Muscle of leg (tissue), 11 donors: ENCODE measurements around the gene SPDYE16. TPM values are rescaled to one million over a fixed set of nuclear protein-coding genes. Genes with fewer than 3 reads are reported as not detected.
"Not testable (repeated sequence)": the region's sequence is repeated elsewhere in the genome, so short reads cannot be mapped to it uniquely, and the experiment has no call there.

ENCODE experiments used
- DNase-seq: peaks from one replicate; pipeline ENCODE4 v3.0.0; 2013
- H3K27ac ChIP-seq: one replicate; pipeline ENCODE4 v1.5.1; 2013; ENCODE audit warnings: mild to moderate bottlenecking, low read length, control low read depth
- H3K27me3 ChIP-seq: one replicate; pipeline ENCODE4 v1.6.1; 2013; ENCODE audit warnings: low read length; ENCODE audit not compliant: control insufficient read depth, insufficient read depth
- H3K36me3 ChIP-seq: one replicate; pipeline ENCODE4 v1.6.1; 2013; ENCODE audit warnings: low read length; ENCODE audit not compliant: control insufficient read depth, insufficient read depth
- H3K4me1 ChIP-seq: one replicate; pipeline ENCODE4 v1.6.1; 2013; ENCODE audit warnings: low read length; ENCODE audit not compliant: control insufficient read depth, insufficient read depth
- H3K4me3 ChIP-seq: one replicate; pipeline ENCODE4 v1.5.1; 2013; ENCODE audit warnings: low read length, control low read depth
- H3K9me3 ChIP-seq: replicated peaks from 2 replicates; pipeline ENCODE4 v1.6.1; 2013; ENCODE audit warnings: low read depth, low read length; ENCODE audit not compliant: control insufficient read depth
- WGBS: methylation state at CpG from one replicate; pipeline ENCODE4 v1.1.5; 2013; ENCODE audit warnings: missing lambda C conversion rate; ENCODE audit not compliant: insufficient coverage; 5-methylcytosine and 5-hydroxymethylcytosine counted together
- polyA plus RNA-seq, 8 donors: library from polyadenylated mRNA; unstranded; fragments of 120-200 nt; gene quantifications; one replicate each; pipeline versions ENCODE4 v1.2.1 to v1.2.3, GENCODE V29; 2013; ENCODE audit warnings: inconsistent platforms in 1 of 8, low replicate concordance in 1 of 8; ENCODE audit not compliant: insufficient read length in 8 of 8, insufficient read depth in 1 of 8
- total RNA-seq: library from RNA; stranded (reverse); fragments of 120-200 nt; gene quantifications from one replicate; pipeline ENCODE4 v1.2.4, GENCODE V29; 2013

Gene SPDYE16
- total and polyA plus RNA-seq, 9 donors: 0.22 to 3.9 (median 1.5) TPM

GRCh38 chr7:76549855-76550248, 6.8 kb upstream of the SPDYE16 start:
- H3K27me3 ChIP-seq, H3K4me1 ChIP-seq, H3K9me3 ChIP-seq, H3K36me3 ChIP-seq: not testable (repeated sequence)
- H3K4me3 ChIP-seq: peak overlapping the region; percentile 76
- H3K27ac ChIP-seq: peak overlapping the region; percentile 84
- 0% methylated on average over 5 of the region's 19 CpGs for WGBS
- DNase-seq: peak; percentile 5

GRCh38 chr7:76549025-76549854, 6.1 kb upstream of the SPDYE16 start:
- peak overlapping the region; percentile 84 for H3K27ac ChIP-seq
- under 1% methylated on average over 61 of the region's 71 CpGs for WGBS
- DNase-seq: peak; percentile 96
- H3K4me1 ChIP-seq, H3K9me3 ChIP-seq, H3K36me3 ChIP-seq, H3K27me3 ChIP-seq: not testable (repeated sequence)
- peak overlapping the region; percentile 76 for H3K4me3 ChIP-seq

GRCh38 chr7:76531643-76532042, 11.5 kb downstream of the SPDYE16 start:
- not testable (repeated sequence) for H3K4me3 ChIP-seq, DNase-seq, H3K27me3 ChIP-seq, H3K27ac ChIP-seq, H3K36me3 ChIP-seq, H3K9me3 ChIP-seq, H3K4me1 ChIP-seq
- no CpG with 5 or more reads among the region's 2 CpGs for whole genome bisulfite sequencing

GRCh38 chr7:76526183-76526582, 16.9 kb downstream of the SPDYE16 start:
- not testable (repeated sequence) for H3K36me3 ChIP-seq, H3K4me3 ChIP-seq, H3K9me3 ChIP-seq, H3K4me1 ChIP-seq, H3K27ac ChIP-seq, H3K27me3 ChIP-seq, DNase-seq
- no CpG with 5 or more reads among the region's 4 CpGs for WGBS

- 92% methylated on average over 6 of the region's 6 CpGs for WGBS
- H3K27ac ChIP-seq, H3K4me3 ChIP-seq, H3K4me1 ChIP-seq, DNase-seq, H3K9me3 ChIP-seq, H3K27me3 ChIP-seq, H3K36me3 ChIP-seq: not testable (repeated sequence)
Observed at GRCh38 chr7:76516932-76517331, 26.2 kb downstream of the SPDYE16 start.

GRCh38 chr7:76515999-76516443, 27.1 kb downstream of the SPDYE16 start:
- H3K36me3 ChIP-seq: no peaks in the 10 kb centered on the region
- 9% methylated on average over 30 of the region's 32 CpGs for WGBS
- H3K27ac ChIP-seq: no peak overlapping the region
- no peak for DNase-seq
- no peaks in the 10 kb centered on the region for H3K9me3 ChIP-seq
- H3K4me3 ChIP-seq: no peak overlapping the region
- H3K27me3 ChIP-seq: no peaks in the 10 kb centered on the region
- H3K4me1 ChIP-seq: peaks cover 2% of the 10 kb centered on the region

- Histone ChIP-seq H3K4me1 (peaks cover 7% of the 10 kb centered on the region), H3K27me3 (no peaks in the 10 kb centered on the region), H3K36me3 (no peaks in the 10 kb centered on the region), H3K27ac (no peak overlapping the region), H3K4me3 (no peak overlapping the region), H3K9me3 (no peaks in the 10 kb centered on the region)
- WGBS: 20% methylated on average over 1 of the region's 16 CpGs
- DNase-seq: no peak
Observed at GRCh38 chr7:76514926-76515771, 27.9 kb downstream of the SPDYE16 start.

- Histone ChIP-seq H3K4me1 (peaks cover 11% of the 10 kb centered on the region), H3K36me3 (no peaks in the 10 kb centered on the region), H3K27ac (no peak overlapping the region), H3K4me3 (no peak overlapping the region), H3K27me3 (no peaks in the 10 kb centered on the region), H3K9me3 (no peaks in the 10 kb centered on the region)
- no peak for DNase-seq
- WGBS: 86% methylated on average over 15 of the region's 29 CpGs
Observed at GRCh38 chr7:76513817-76514799, 29.0 kb downstream of the SPDYE16 start.

GRCh38 chr7:76512941-76513816, 29.9 kb downstream of the SPDYE16 start:
- Histone ChIP-seq H3K27me3 (no peaks in the 10 kb centered on the region), H3K4me1 (peaks cover 11% of the 10 kb centered on the region), H3K36me3 (no peaks in the 10 kb centered on the region), H3K9me3 (no peaks in the 10 kb centered on the region), H3K4me3 (no peak overlapping the region), H3K27ac (no peak overlapping the region)
- 37% methylated on average over 16 of the region's 21 CpGs for WGBS
- no peak for DNase-seq
